KBM-7 (cell line): ENCODE measurements around the gene SH3GL1.
A peak's percentile ranks its signal among the peaks of the same experiment; 100 is the strongest.
"Not testable (repeated sequence)": the region's sequence is repeated elsewhere in the genome, so short reads cannot be mapped to it uniquely, and the experiment has no call there.

Experiments used
- DNase-seq: peaks from one replicate; pipeline ENCODE4 v3.0.0-alpha.2; 2015
- in situ Hi-C: fragments of 300-500 bp; cut with MboI; formaldehyde crosslinking; loops from 2 replicates; pipeline ENCODE4 v1.14.3; 2020; ENCODE audit warnings: low sequenced_read_pairs, low pct_unique_long_range_greater_than_20kb, mixed read lengths

The SH3GL1 gene

DNA sequence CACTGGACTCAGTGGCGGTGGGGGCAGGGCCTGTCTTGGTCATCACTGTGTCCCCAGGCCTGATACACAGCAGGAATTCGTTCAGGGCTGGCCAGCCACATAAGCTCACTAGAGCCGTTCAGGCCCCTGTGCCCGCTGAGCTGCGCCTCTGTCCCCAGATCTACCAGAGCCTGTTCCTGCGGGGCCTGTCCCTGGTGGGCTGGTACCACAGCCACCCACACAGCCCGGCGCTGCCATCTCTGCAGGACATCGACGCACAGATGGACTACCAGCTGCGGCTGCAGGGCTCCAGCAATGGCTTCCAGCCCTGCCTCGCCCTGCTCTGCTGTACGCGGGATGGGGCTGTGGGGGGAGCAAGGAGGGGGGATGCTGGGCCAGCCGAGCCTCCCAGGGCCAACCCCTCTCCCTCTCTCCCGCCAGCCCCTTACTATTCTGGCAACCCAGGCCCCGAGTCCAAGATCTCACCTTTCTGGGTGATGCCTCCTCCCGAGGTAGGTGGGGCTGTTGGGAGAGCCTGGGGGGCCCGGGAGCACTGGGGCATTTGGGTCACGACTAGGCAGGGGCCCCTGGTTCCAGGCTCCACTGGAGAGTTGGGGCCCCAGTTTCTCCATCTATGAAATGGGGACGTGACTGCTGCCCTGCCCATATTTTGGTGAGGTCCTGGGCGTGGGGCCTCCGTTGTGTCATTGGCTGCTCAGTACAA, 43.1 kb downstream of the SH3GL1 start:
- in situ Hi-C loops = no loop called here
- DNase-seq = no peak

DNA sequence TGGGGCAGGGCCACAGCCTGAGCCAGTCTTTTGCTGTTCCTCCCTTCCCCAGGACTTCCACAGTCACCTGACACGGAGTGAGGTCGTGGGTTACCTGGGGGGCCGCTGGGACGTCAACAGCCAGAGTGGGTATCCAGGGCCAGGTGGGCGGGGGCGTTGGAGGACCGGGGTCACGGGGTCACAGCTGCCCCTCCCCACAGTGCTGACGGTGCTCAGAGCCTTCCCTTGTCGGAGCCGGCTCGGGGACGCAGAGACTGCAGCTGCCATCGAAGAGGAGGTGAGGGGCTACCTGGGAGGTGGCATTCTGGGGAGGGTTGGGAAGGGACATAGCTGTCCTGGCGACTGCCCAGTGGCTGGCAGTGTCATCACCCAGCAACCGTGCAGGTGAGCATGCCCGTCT, 45.5 kb downstream of the SH3GL1 start:
- in situ Hi-C loops = no loop called here
- no peak for DNase-seq

- no peak for DNase-seq
- in situ Hi-C loops = no loop called here
These were observed 46.1 kb downstream of the SH3GL1 start for GRCh38 chr19:4354282-4354681.

GRCh38 chr19:4352701-4353121, 47.6 kb downstream of the SH3GL1 start:
- DNase-seq = peak; percentile 52
- in situ Hi-C loops = no loop called here

GRCh38 chr19:4350726-4351125, 49.6 kb downstream of the SH3GL1 start:
- in situ Hi-C loops = no loop called here
- DNase-seq = no peak

DNA sequence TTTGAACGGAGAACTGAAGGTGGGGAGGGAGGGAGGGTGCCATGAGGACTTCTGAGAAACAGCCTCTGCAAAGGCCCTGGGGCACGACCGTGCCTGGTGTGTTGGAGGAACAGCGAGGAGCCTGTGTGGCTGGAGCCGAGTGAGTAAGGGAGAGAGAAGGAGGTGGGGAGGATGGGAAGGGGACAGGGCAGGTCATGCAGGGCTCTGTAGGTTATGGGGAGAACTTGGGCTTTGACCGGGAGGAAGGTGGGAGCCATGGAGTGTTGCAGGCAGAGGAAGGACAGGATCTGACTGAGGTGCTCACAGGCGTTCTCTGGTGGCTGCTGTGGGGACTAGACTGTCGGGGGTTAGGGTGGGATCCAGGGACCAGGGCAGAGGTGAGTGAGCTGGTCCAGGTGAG, 50.2 kb downstream of the SH3GL1 start:
- in situ Hi-C loops = no loop called here
- DNase-seq = no peak

GRCh38 chr19:4349225-4349624, 51.1 kb downstream of the SH3GL1 start:
- DNase-seq, in situ Hi-C loops: not testable (repeated sequence)

DNA sequence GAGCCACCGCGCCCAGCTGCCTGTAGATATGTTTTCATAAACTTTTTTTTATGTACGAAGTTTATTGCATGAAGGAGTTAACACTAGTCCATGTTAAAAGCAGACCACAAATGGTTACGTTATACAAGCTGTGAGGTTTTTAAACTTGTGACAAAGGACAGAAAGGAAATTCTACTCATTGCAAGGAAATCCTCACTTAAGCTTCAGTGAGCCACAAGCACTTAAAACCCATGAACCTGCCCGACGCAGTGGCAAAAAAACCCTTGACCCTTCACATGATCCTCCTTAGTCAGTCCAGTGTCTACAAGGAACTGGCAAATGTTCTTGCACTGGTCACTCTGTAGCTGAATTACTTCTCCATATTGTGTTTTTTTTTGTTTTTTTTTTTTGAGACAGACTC, 52.8 kb downstream of the SH3GL1 start:
- in situ Hi-C loops = no loop called here
- DNase-seq = no peak

DNA sequence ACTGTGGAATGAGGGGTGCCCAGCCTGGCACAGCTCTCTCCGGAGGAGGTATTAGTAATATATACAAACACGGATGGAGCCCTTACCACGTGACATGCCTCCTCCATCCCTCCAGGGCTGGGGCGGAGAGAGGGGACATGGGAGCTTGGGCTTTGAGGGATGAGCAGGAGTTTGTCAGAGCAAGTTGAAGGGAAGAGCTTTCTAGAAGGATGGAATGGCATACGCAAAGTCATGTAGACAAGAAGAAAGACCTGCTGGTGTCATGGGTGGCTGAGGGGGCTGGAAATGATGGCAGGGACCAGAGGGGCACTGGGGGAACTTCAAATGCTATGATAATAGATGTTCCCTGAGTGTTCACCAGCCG, 54.3 kb downstream of the SH3GL1 start:
- in situ Hi-C loops = no loop called here
- DNase-seq = no peak

DNA sequence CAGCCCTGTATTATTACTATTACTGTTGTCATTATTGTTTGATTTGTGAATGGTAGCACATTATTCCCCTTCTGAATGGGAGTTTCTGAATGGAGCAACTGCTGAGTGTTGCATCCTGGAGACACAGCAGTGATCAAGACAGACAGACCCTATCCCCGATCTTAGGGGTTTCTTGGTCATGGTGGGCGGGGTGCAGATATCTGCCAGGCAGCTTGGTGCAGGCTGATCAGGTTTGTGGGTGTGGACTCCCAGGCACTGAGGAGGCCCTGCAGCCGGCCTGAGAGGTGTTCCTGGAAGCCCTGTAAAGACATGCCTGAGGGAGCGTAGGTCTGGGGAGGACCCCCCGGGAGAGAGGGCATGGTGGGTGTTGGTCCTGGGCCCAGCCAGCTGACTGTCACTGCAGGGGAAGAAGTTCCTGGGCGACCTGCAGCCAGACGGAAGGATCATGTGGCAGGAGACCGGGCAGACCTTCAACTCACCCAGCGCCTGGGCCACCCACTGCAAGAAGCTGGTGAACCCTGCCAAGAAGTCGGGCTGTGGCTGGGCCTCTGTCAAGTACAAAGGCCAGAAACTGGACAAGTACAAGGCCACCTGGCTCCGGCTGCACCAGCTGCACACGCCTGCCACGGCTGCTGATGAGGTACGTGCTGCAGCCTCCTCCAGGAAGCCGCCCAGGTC, 54.9 kb downstream of the SH3GL1 start:
- DNase-seq = no peak
- in situ Hi-C loops = no loop called here

DNA sequence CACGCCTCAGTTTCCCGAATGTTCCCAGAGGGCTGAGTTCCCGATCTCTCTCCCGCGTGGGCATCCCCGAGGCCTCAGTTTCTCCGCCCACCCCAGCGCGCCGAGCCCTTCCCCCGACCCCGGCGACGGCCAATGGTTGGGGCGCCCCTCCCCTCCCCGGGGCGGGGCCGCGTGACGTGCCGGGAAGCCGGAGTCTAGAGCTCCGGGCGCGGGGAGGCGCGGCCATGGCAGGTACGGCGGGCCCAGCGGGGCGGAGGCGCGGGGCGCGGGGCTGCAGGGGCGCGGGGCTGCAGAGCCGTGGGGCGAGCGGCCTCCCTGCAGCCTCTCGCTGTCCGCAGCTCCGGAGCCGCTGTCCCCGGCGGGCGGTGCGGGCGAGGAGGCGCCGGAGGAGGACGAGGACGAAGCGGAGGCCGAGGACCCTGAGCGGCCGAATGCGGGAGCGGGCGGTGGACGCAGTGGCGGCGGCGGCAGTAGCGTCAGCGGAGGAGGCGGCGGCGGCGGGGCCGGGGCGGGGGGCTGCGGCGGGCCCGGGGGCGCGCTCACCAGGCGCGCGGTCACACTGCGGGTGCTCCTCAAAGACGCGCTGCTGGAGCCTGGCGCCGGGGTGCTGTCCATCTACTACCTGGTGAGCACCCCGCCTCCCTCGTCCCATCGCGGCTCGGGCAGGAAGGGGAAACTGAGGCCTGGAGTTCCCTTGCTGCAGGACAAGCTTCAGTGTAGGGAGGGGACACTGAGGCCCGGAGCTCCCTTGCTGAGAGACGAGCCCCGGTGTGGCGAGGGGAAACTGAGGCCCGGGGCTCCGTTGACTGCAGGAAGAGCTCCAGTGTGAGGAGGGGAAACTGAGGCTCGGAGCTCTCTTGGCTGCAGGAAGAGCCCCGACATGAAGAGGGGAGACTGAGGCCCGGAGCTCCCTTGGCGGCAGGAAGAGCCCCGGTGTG, 56.7 kb downstream of the SH3GL1 start, which contains the start of gene MPND:
TSS of gene MPND (plus strand) at position 193 of the 938 bp plus-strand sequence. CDS start at position 225, 32 bp downstream.
- in situ Hi-C loops = no loop called here
- no peak for DNase-seq

DNA sequence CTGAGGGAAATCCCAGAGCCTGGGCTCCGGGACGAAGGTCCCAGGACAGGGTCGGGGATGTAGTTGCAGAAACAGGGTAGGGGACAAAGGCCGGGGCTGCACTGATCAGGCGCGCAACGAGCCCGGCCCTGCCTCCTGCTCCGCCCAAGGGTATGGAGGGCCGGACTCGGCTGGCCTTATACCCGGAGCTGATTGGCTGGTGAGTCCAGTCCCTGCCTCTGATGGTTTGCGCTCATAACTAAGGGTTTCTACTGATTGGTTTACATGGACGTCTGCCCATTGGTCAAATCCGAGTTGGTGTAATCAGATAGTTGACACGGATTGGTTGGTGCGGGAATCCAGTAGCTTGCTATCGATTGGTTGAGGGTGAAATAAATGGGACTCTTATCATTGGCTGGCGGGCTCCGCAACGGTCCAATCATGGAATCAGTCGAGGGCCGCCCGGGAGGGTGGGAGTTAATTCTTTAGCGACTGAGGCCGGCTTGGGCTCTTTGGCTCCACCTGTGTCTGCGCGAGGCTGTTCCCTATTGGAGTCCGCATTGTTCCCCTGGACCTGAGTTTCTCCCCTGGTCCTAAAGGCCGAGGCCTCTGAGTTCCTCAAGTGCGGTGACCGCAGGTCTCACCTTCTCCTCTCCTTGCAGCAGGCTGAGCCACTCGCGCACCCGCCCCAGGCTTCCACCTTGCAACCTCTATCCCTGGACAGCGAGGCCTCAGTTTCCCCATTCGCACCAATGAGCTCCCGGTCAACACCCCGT, 57.6 kb downstream of the SH3GL1 start:
- peak; percentile 99 for DNase-seq
- in situ Hi-C loops = no loop called here

GRCh38 chr19:4342314-4342614, 58.1 kb downstream of the SH3GL1 start:
- no peak for DNase-seq
- in situ Hi-C loops = no loop called here

- no peak for DNase-seq
- in situ Hi-C loops = no loop called here
These were observed 61.6 kb downstream of the SH3GL1 start, which contains the start of gene STAP2 for GRCh38 chr19:4338441-4339355. Gene STAP2 (minus strand): TSS chr19:4338827. CDS start chr19:4338753, 74 bp downstream.

DNA sequence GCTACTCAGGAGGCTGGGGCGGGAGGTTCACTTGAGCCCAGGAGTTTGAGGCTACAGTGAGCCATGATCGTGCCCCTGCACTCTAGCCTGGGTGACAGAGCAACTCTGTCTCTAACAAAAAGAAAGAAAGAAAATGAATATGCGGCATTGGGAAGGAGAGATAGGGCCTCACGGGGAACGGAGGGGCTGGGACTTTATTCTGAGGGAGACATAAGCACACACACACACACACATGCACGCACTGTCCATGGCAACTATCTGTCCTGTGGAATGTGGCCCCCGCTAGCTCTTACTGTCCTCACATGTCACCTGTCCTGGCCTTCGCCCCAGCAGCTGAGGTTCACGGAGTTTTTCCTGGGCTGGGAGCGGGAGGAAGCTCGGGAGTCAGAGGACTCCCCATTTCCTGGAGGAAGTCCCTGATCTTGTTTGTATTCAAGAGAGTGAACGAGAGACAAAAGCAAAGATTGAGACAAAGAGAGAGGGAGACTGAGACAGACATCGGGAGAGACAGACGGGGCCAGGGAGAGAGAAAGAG, 62.4 kb downstream of the SH3GL1 start:
- in situ Hi-C loops = no loop called here
- no peak for DNase-seq

DNA sequence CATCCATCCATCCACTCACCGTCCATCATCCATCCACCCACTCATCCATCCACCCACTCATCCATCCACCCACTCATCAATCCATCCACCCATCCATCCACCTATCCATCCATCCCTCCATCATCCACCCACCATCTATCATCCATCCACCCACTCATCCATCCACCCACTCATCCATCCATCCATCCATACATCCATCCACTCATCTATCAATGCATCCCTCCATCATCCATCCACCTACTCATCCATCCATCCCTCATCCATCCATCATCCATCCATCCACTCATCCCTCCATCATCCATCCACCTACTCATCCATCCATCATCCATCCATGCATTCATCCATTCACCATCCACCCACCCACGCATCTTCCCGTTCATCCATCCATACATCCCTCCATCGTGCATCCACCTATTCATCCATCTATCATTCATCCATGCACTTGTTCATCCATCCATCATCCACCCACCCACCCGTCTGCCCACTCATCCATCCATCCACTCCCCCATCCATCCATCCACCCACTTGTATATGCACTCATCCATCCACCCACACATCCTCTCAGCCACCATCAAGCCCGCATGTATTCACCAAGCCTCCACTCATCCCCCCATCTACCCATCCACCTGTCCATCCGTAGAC, 65.3 kb downstream of the SH3GL1 start:
- in situ Hi-C loops = no loop called here
- DNase-seq = no peak

DNA sequence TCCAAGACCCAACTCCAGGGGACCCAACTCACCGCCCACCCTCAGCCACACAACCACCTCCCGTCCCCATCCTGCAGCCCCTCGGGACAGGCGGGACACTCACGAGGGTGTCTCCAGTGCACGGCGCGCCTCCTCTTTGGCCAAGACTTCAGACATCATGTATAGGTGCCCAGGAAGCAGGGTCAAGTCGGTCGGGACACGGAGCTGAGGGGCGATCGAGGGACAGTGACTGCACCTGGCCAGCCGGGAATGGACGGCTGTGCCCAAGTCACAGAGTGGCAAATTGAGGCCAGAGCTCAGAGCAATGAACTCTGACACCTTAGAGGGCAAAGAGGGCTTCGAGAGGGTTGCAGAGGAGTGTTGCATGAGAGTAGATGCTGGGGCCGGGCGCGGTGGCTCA, 70.5 kb downstream of the SH3GL1 start:
- DNase-seq = no peak
- in situ Hi-C loops = no loop called here
